ENCODE results near the gene STOX1. TPM values are rescaled to one million over a fixed set of nuclear protein-coding genes. Genes with fewer than 3 reads are reported as not detected.

STOX1 gene
- total and polyA plus RNA-seq, 2 of the 13 experiments (the other 11 are each of a cell fraction or from before 2014, with no cell fraction given), result 2.5 to 6.0 TPM

- TF ChIP-seq TFDP1 (CRISPR knock-in tag; IDR thresholded peaks at IDR 0.05; ENCODE audit: borderline replicate concordance), result 0 out of 2 replicates have a peak, but pooled peaks have one; percentile 12
- TF ChIP-seq TOPORS (CRISPR knock-in tag; IDR thresholded peaks at IDR 0.05), result no peak
- peak; percentile 42; the same call in 1 of the 2 replicates for TF ChIP-seq ZNF552 (CRISPR knock-in tag; IDR thresholded peaks at IDR 0.05; ENCODE audit: borderline replicate concordance)
- no peak for TF ChIP-seq ZNF569 (CRISPR knock-in tag; IDR thresholded peaks at IDR 0.05; ENCODE audit: borderline replicate concordance)
- no peak for TF ChIP-seq ZNF614 (CRISPR knock-in tag; IDR thresholded peaks at IDR 0.05; ENCODE audit: borderline replicate concordance)
- TF ChIP-seq CREB1 (IDR thresholded peaks at IDR 0.05), result no peak
- TF ChIP-seq CREB1 (CRISPR knock-in tag; IDR thresholded peaks at IDR 0.05), result no peak
- TF ChIP-seq SATB2 (CRISPR knock-in tag; IDR thresholded peaks at IDR 0.05), result no peak
- TF ChIP-seq NCOA1 (CRISPR knock-in tag; IDR thresholded peaks at IDR 0.05), result no peak
- no peak for TF ChIP-seq FIP1L1 (IDR thresholded peaks at IDR 0.05; ENCODE audit: borderline replicate concordance, insufficient read depth, low read depth, low read length)
- TF ChIP-seq, protein P1, sequence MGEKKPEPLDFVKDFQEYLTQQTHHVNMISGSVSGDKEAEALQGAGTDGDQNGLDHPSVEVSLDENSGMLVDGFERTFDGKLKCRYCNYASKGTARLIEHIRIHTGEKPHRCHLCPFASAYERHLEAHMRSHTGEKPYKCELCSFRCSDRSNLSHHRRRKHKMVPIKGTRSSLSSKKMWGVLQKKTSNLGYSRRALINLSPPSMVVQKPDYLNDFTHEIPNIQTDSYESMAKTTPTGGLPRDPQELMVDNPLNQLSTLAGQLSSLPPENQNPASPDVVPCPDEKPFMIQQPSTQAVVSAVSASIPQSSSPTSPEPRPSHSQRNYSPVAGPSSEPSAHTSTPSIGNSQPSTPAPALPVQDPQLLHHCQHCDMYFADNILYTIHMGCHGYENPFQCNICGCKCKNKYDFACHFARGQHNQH (CRISPR knock-in tag; IDR thresholded peaks at IDR 0.05), result no peak
- TF ChIP-seq NFRKB (IDR thresholded peaks at IDR 0.05), result no peak
- TF ChIP-seq IRF9 (CRISPR knock-in tag; IDR thresholded peaks at IDR 0.05; ENCODE audit: borderline replicate concordance), result no peak
- TF ChIP-seq HMGA1 (CRISPR knock-in tag; conservative IDR thresholded peaks at IDR 0.05), result no peak
- TF ChIP-seq CERS6 (CRISPR knock-in tag; IDR thresholded peaks at IDR 0.05), result no peak
- TF ChIP-seq GPN1 (CRISPR knock-in tag; IDR thresholded peaks at IDR 0.05; ENCODE audit: borderline replicate concordance), result no peak
- TF ChIP-seq TMF1 (CRISPR knock-in tag; IDR thresholded peaks at IDR 0.05; ENCODE audit: low read depth), result no peak
- TF ChIP-seq RELA (CRISPR knock-in tag; IDR thresholded peaks at IDR 0.05), result no peak
- no peak for TF ChIP-seq ZNF354B (CRISPR knock-in tag; IDR thresholded peaks at IDR 0.05)
Observed at GRCh38 chr10:68826764-68827591, at the start of gene STOX1 (continued).
